H9 (cell line): ENCODE measurements around the gene VSIG10L. TPM values are rescaled to one million over a fixed set of nuclear protein-coding genes. Genes with fewer than 3 reads are reported as not detected.
A peak's percentile ranks its signal among the peaks of the same experiment; 100 is the strongest.

Source experiments
- DNase-seq: peaks from one replicate; pipeline ENCODE4 v3.0.0-alpha.2; 2017
- H2AFZ ChIP-seq: one replicate; pipeline ENCODE4 v1.6.1; 2013; ENCODE audit warnings: mild to moderate bottlenecking, low read length, control low read depth, moderate library complexity
- H2AK5ac ChIP-seq: 2 replicates; pipeline ENCODE4 v1.6.1; 2013; ENCODE audit warnings: low read length, control low read depth, mixed read lengths; ENCODE audit not compliant: insufficient read length
- H2BK120ac ChIP-seq: one replicate; pipeline ENCODE4 v1.6.1; 2013; ENCODE audit warnings: low read depth, mild to moderate bottlenecking, low read length, control low read depth, inconsistent platforms; ENCODE audit not compliant: poor library complexity, severe bottlenecking
- H2BK12ac ChIP-seq: 2 replicates; pipeline ENCODE4 v1.6.1; 2013; ENCODE audit warnings: low read length, control low read depth, mixed read lengths, low read depth; ENCODE audit not compliant: insufficient read length
- H2BK15ac ChIP-seq: 2 replicates; pipeline ENCODE4 v1.6.1; 2013; ENCODE audit warnings: low read depth, low read length, control low read depth
- H2BK20ac ChIP-seq: one replicate; pipeline ENCODE4 v1.6.1; 2013; ENCODE audit warnings: low read depth, mild to moderate bottlenecking, low read length, control low read depth, inconsistent platforms; ENCODE audit not compliant: poor library complexity, severe bottlenecking
- H2BK5ac ChIP-seq: 2 replicates; pipeline ENCODE4 v1.6.1; 2013; ENCODE audit warnings: low read length, control low read depth, mixed read lengths; ENCODE audit not compliant: insufficient read length
- H3K14ac ChIP-seq: 2 replicates; pipeline ENCODE4 v1.6.1; 2013; ENCODE audit warnings: low read length, control low read depth; ENCODE audit not compliant: insufficient read depth
- H3K18ac ChIP-seq: 2 replicates; pipeline ENCODE4 v1.6.1; 2013; ENCODE audit warnings: low read depth, mild to moderate bottlenecking, mixed read lengths, low read length, control low read depth; ENCODE audit not compliant: insufficient read length
- H3K23ac ChIP-seq: 2 replicates; pipeline ENCODE4 v1.6.1; 2013; ENCODE audit warnings: low read length, control low read depth, mixed read lengths, low read depth; ENCODE audit not compliant: insufficient read length
- H3K23me2 ChIP-seq: 2 replicates; pipeline ENCODE4 v1.6.1; 2013; ENCODE audit warnings: low read depth, mild to moderate bottlenecking, mixed read lengths, low read length, control low read depth; ENCODE audit not compliant: insufficient read length, poor library complexity, severe bottlenecking
- H3K27ac ChIP-seq: 2 replicates; pipeline ENCODE4 v1.5.1; 2013; ENCODE audit warnings: low read length, control low read depth, mixed read lengths, low read depth; ENCODE audit not compliant: insufficient read length
- H3K27me3 ChIP-seq: 2 replicates; pipeline ENCODE4 v1.6.1; 2013; ENCODE audit warnings: low read length, control low read depth, inconsistent platforms; ENCODE audit not compliant: insufficient read depth
- H3K4ac ChIP-seq: 2 replicates; pipeline ENCODE4 v1.6.1; 2013; ENCODE audit warnings: low read depth, mild to moderate bottlenecking, control low read depth, inconsistent platforms, low read length, moderate library complexity
- H3K4me1 ChIP-seq: 2 replicates; pipeline ENCODE4 v1.6.1; 2013; ENCODE audit warnings: low read length, control low read depth, inconsistent platforms; ENCODE audit not compliant: insufficient read depth
- H3K4me2 ChIP-seq: 2 replicates; pipeline ENCODE4 v1.6.1; 2013; ENCODE audit warnings: low read length, control low read depth, mixed read lengths; ENCODE audit not compliant: insufficient read length, insufficient read depth
- H3K56ac ChIP-seq: 2 replicates; pipeline ENCODE4 v1.6.1; 2013; ENCODE audit warnings: low read depth, mild to moderate bottlenecking, mixed read lengths, low read length, control low read depth; ENCODE audit not compliant: insufficient read length
- H3K79me1 ChIP-seq: 2 replicates; pipeline ENCODE4 v1.6.1; 2013; ENCODE audit warnings: low read depth, mild to moderate bottlenecking, moderate library complexity, low read length, control low read depth, inconsistent platforms; ENCODE audit not compliant: insufficient read depth, poor library complexity, severe bottlenecking
- H3K79me2 ChIP-seq: 2 replicates; pipeline ENCODE4 v1.6.1; 2013; ENCODE audit warnings: low read length, control low read depth, inconsistent platforms; ENCODE audit not compliant: insufficient read depth
- H3K9ac ChIP-seq: 2 replicates; pipeline ENCODE4 v1.6.1; 2013; ENCODE audit warnings: low read length, control low read depth, mixed read lengths; ENCODE audit not compliant: insufficient read length; ENCODE audit errors: extremely low read depth
- H3K9me3 ChIP-seq: one replicate; pipeline ENCODE4 v1.6.1; 2013; ENCODE audit warnings: low read depth, low read length, inconsistent platforms; ENCODE audit not compliant: control insufficient read depth
- H3T11ph ChIP-seq: one replicate; pipeline ENCODE4 v1.6.1; 2013; ENCODE audit warnings: mild to moderate bottlenecking, low read length, control low read depth, inconsistent platforms
- H4K20me1 ChIP-seq: one replicate; pipeline ENCODE4 v1.6.1; 2013; ENCODE audit not compliant: control insufficient read depth, insufficient read length, insufficient read depth
- H4K5ac ChIP-seq: 2 replicates; pipeline ENCODE4 v1.6.1; 2013; ENCODE audit warnings: low read depth, mild to moderate bottlenecking, mixed read lengths, low read length, control low read depth; ENCODE audit not compliant: insufficient read length
- H4K8ac ChIP-seq: replicated peaks from 2 replicates; pipeline ENCODE4 v1.6.1; 2013; ENCODE audit warnings: low read length, control low read depth, mixed read lengths, low read depth; ENCODE audit not compliant: insufficient read length
- H4K91ac ChIP-seq: 2 replicates; pipeline ENCODE4 v1.6.1; 2013; ENCODE audit warnings: low read depth, mild to moderate bottlenecking, moderate library complexity, mixed read lengths, low read length, control low read depth; ENCODE audit not compliant: insufficient read length
- H3K27ac Mint-ChIP-seq, 3 experiments: 2 replicates in 2 of 3; 3 replicates in 1 of 3; pipeline ENCODE4 v1.8.0; 2020 to 2021; ENCODE audit warnings: mixed read lengths in 3 of 3, mild to moderate bottlenecking in 1 of 3, moderate library complexity in 1 of 3
- H3K27me3 Mint-ChIP-seq: 2 replicates; pipeline ENCODE4 v1.8.0; 2021; ENCODE audit warnings: low read depth, mild to moderate bottlenecking, moderate library complexity, mixed read lengths
- H3K36me3 Mint-ChIP-seq, 3 experiments: 2 replicates in 2 of 3; 3 replicates in 1 of 3; pipeline ENCODE4 v1.8.0; 2020 to 2021; ENCODE audit warnings: low read depth in 3 of 3, mixed read lengths in 3 of 3; ENCODE audit not compliant: insufficient read depth in 1 of 3
- H3K4me1 Mint-ChIP-seq, 2 experiments: 2 replicates each; pipeline ENCODE4 v1.8.0; 2020; ENCODE audit warnings: mixed read lengths in 2 of 2
- H3K4me3 Mint-ChIP-seq, 2 experiments: 2 replicates in 1 of 2; 3 replicates in 1 of 2; pipeline ENCODE4 v1.8.0; 2020 to 2021; ENCODE audit warnings: mild to moderate bottlenecking in 2 of 2, mixed read lengths in 2 of 2, moderate library complexity in 1 of 2
- H3K9me3 Mint-ChIP-seq, 2 experiments: 2 replicates in 1 of 2; 3 replicates in 1 of 2; pipeline ENCODE4 v1.8.0; 2020; ENCODE audit warnings: mild to moderate bottlenecking in 2 of 2, mixed read lengths in 2 of 2, moderate library complexity in 1 of 2
- CTCF ChIP-seq: fragments of 200-600 bp; sonication (generic); conservative IDR thresholded peaks from 3 replicates; pipeline ENCODE4 v1.8.0; 2021; ENCODE audit warnings: antibody characterized with exemption, mild to moderate bottlenecking
- WGBS: extraction: QIAGEN DNeasy Blood & Tissue Kit; methylation state at CpG from one replicate; pipeline ENCODE4 v1.1.7; 2013; ENCODE audit warnings: missing lambda C conversion rate, low lambda C conversion rate, mixed read lengths; ENCODE audit not compliant: insufficient read length; ENCODE audit errors: extremely low coverage; 5-methylcytosine and 5-hydroxymethylcytosine counted together
- total RNA-seq: library from RNA; stranded (reverse); gene quantifications from 2 replicates; pipeline ENCODE4 v1.2.1, GENCODE V29; 2021

Gene VSIG10L
- total RNA-seq, 1 experiment from 2014 or later, result 5.6 TPM

DNA sequence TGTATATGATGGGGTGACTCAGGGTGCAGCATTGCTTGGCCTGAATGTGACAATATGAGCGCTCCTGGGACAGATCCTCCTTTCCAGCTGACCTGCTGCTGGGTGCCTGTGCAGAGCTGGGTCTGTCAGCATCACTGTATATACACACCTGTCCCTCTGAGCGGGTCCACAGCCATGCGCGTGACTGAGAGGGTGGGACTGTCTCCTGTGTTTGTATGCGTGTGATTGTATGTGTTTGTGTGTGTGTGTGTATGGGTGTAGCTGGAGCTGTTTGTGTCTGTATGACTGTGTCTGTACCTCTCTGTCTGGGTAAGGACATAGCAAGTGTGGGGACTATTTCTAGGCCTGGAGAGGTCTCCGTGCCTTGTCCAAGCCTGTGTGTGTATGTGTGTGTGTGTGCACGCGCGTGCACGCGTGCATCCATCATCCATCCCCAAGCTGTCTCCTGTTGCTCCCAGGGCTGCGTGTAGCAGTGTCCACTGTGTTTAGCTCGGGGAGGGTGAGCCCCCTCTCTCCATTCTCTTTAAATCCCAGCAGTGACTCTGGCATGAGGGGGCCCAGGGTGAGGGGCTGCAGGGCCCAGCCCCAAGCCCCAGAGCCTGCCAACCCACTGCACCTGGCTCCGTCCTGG lies 22.2 kb downstream of the VSIG10L start:
- no peaks in the 10 kb centered on the region for H3K79me1 ChIP-seq
- no peaks in the 10 kb centered on the region for H3K27me3 ChIP-seq
- no peak overlapping the region for H2BK12ac ChIP-seq
- DNase-seq, result no peak
- no peak overlapping the region for H3K4ac ChIP-seq
- no peak overlapping the region for H4K91ac ChIP-seq
- TF ChIP-seq CTCF, result no peak
- no peak overlapping the region for H3K23ac ChIP-seq
- no peak overlapping the region for H3K18ac ChIP-seq
- H3K27ac Mint-ChIP-seq, result peak overlapping the region in 1 of 3 experiments; percentile 3; a peak in 2 of 7 replicates
- H3K4me1 ChIP-seq, result no peaks in the 10 kb centered on the region; the same call in 1 of the 2 replicates
- H2BK20ac ChIP-seq, result no peak overlapping the region
- H2BK5ac ChIP-seq, result no peak overlapping the region
- H4K20me1 ChIP-seq, result no peaks in the 10 kb centered on the region
- H3K27ac ChIP-seq, result no peak overlapping the region
- H3T11ph ChIP-seq, result no peak overlapping the region
- no peaks in the 10 kb centered on the region for H3K79me2 ChIP-seq
- no peaks in the 10 kb centered on the region for H3K9me3 ChIP-seq
- whole genome bisulfite sequencing, result no CpG with 5 or more reads among the region's 14 CpGs
- H4K8ac ChIP-seq, result no peak overlapping the region
- no peak overlapping the region for H2AFZ ChIP-seq
- peaks cover 5% of the 10 kb centered on the region for H3K27me3 Mint-ChIP-seq
- H3K56ac ChIP-seq, result no peak overlapping the region
- peaks cover 6 to 17% (median 12%) of the 10 kb centered on the region in 3 experiments; a peak in 6 of 7 replicates for H3K36me3 Mint-ChIP-seq
- H3K4me3 Mint-ChIP-seq, result no peak overlapping the region
- H3K4me2 ChIP-seq, result no peak overlapping the region
- H2AK5ac ChIP-seq, result no peak overlapping the region
- no peak overlapping the region for H2BK120ac ChIP-seq
- H4K5ac ChIP-seq, result no peak overlapping the region
- no peak overlapping the region for H2BK15ac ChIP-seq
- no peak overlapping the region for H3K9ac ChIP-seq
- peaks cover 4 to 9% of the 10 kb centered on the region in 2 experiments; a peak in 3 of 4 replicates for H3K4me1 Mint-ChIP-seq
- no peaks in the 10 kb centered on the region for H3K23me2 ChIP-seq
- peaks cover 0 to 2% of the 10 kb centered on the region in 2 experiments; a peak in 2 of 5 replicates for H3K9me3 Mint-ChIP-seq
- no peak overlapping the region for H3K14ac ChIP-seq
